ENCODE measurements around the gene DAPL1.

DAPL1 gene

GRCh38 chr2:158805936-158806335 is 10.8 kb downstream of the DAPL1 start:
- H3K4me3 ChIP-seq (ENCODE audit: low read length) = no peak overlapping the region
- DNase-seq (ENCODE audit: low read depth) = no peak
- no peak for TF ChIP-seq CTCF (conservative IDR thresholded peaks at IDR 0.05; ENCODE audit: low read length)

DNA sequence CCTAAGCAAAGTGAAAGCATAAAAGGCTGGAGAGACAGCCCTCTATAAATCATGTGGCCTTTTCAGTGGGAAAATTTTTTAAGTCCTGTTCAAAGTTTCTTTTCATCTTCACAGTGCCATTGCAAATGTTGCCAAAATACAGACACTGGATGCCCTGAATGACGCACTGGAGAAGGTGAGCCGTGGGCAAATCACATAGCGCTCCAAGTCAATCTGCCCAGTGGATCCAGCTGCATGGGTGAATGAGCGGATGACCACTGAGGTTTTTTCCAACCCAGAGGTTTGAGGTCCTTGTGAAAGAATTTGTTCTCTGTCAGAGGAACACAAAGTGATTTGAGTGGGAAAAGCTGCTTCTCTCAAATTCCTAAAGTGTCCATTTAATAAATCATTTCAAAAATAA is 11.8 kb downstream of the DAPL1 start:
- no peak for TF ChIP-seq CTCF (conservative IDR thresholded peaks at IDR 0.05; ENCODE audit: low read length)
- DNase-seq (ENCODE audit: low read depth) = no peak
- H3K4me3 ChIP-seq (ENCODE audit: low read length) = no peak overlapping the region

DNA sequence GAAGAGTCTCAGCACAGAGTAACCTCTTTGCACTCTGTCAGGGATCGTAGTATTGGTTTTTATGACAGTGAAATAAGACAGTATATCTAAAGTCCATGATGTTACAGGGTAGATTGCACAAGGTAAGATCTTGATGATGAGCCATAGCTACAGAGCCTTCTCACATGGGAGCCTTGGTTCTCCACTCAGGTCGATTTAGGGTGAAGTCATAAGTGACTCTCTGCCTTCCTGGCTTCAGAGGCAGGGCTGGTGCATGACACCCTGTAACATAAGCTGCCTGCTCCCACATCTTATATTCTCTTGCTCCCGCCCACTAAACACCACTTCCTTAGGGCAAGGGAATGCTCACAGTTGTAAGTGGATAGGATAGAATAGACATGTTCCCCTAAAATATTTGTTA is 13.3 kb downstream of the DAPL1 start:
- H3K4me3 ChIP-seq (ENCODE audit: low read length) = no peak overlapping the region
- no peak for TF ChIP-seq CTCF (conservative IDR thresholded peaks at IDR 0.05; ENCODE audit: low read length)
- no peak for DNase-seq (ENCODE audit: low read depth)

GRCh38 chr2:158809816-158810215 is 14.7 kb downstream of the DAPL1 start:
- no peak for DNase-seq (ENCODE audit: low read depth)
- TF ChIP-seq CTCF (conservative IDR thresholded peaks at IDR 0.05; ENCODE audit: low read length) = no peak
- no peak overlapping the region for H3K4me3 ChIP-seq (ENCODE audit: low read length)

- peak; percentile 5 for DNase-seq (ENCODE audit: low read depth)
- TF ChIP-seq CTCF (conservative IDR thresholded peaks at IDR 0.05; ENCODE audit: low read length) = no peak
Observed at GRCh38 chr2:158810731-158811460, 15.8 kb downstream of the DAPL1 start.

DNA sequence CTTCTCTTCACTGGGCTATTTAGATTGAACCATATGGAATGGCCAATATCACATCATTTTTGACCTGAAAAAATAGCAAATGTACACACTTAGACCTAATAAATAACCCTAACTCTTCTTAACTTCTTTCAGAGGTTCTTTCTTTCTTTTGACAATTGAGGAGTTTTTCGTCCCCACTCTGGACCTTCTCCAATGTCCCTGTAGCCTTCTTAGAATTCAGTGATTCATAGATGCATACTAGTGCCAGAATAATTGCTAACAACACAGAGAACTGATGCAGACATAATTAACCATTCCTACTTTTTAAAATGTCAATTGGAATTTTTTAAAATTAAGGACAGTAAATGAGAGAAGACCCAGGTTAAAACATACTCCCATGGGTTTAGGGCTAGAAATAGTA is 20.0 kb downstream of the DAPL1 start:
- TF ChIP-seq CTCF (conservative IDR thresholded peaks at IDR 0.05; ENCODE audit: low read length) = no peak
- H3K4me3 ChIP-seq (ENCODE audit: low read length) = no peak overlapping the region
- no peak for DNase-seq (ENCODE audit: low read depth)

More at GRCh38 chr2:158810731-158811460, 15.8 kb downstream of the DAPL1 start:
- H3K4me3 ChIP-seq (ENCODE audit: low read length) = no peak overlapping the region

DNA sequence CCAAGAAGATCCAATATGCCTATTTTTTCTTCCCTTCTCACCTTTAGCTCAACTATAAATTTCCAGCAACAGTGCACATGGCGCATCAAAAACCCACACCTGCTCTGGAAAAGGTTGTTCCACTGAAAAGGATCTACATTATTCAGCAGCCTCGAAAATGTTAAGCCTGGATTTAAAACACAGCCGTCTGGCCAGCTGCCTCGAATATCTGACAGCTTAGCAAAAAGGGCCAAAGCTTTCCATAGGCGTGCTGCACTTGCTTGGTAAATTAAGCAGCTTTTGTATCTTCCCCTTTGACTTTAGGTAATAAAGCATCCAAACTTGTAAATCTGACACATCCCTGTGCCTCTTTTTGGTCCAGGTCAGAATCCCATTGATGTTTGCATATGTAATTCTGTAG is 20.5 kb downstream of the DAPL1 start:
- H3K4me3 ChIP-seq (ENCODE audit: low read length) = no peak overlapping the region
- no peak for DNase-seq (ENCODE audit: low read depth)
- TF ChIP-seq CTCF (conservative IDR thresholded peaks at IDR 0.05; ENCODE audit: low read length) = no peak

Measured in AG10803 (cell line).